Muscle layer of colon (tissue), 2 donors: Measurements from ENCODE around the gene SRGAP3.

Source experiments
- H3K27ac ChIP-seq: one replicate; pipeline ENCODE4 v1.7.0; 2013; ENCODE audit warnings: low read depth, mild to moderate bottlenecking, low read length, moderate library complexity
- H3K27me3 ChIP-seq, 2 donors: one replicate each; pipeline ENCODE4 v1.7.0; 2013; ENCODE audit warnings: low read length in 2 of 2, mild to moderate bottlenecking in 2 of 2; ENCODE audit not compliant: insufficient read depth in 2 of 2, control insufficient read depth in 1 of 2
- H3K36me3 ChIP-seq: one replicate; pipeline ENCODE4 v1.7.0; 2013; ENCODE audit warnings: mild to moderate bottlenecking, low read length; ENCODE audit not compliant: insufficient read depth
- H3K4me1 ChIP-seq: one replicate; pipeline ENCODE4 v1.7.0; 2013; ENCODE audit warnings: mild to moderate bottlenecking, low read length; ENCODE audit not compliant: insufficient read depth
- H3K4me3 ChIP-seq, 2 donors: one replicate each; pipeline ENCODE4 v1.7.0; 2013; ENCODE audit warnings: low read length in 2 of 2, low read depth in 1 of 2, mild to moderate bottlenecking in 1 of 2, moderate library complexity in 1 of 2
- H3K9ac ChIP-seq: one replicate; pipeline ENCODE4 v1.7.0; 2013; ENCODE audit warnings: low read length
- H3K9me3 ChIP-seq: one replicate; pipeline ENCODE4 v1.7.0; 2013; ENCODE audit warnings: mild to moderate bottlenecking, low read length
- donor health status: abdominal sarcoma.
- donor health status: Adenocarcinoma of cecum.

SRGAP3 gene

DNA sequence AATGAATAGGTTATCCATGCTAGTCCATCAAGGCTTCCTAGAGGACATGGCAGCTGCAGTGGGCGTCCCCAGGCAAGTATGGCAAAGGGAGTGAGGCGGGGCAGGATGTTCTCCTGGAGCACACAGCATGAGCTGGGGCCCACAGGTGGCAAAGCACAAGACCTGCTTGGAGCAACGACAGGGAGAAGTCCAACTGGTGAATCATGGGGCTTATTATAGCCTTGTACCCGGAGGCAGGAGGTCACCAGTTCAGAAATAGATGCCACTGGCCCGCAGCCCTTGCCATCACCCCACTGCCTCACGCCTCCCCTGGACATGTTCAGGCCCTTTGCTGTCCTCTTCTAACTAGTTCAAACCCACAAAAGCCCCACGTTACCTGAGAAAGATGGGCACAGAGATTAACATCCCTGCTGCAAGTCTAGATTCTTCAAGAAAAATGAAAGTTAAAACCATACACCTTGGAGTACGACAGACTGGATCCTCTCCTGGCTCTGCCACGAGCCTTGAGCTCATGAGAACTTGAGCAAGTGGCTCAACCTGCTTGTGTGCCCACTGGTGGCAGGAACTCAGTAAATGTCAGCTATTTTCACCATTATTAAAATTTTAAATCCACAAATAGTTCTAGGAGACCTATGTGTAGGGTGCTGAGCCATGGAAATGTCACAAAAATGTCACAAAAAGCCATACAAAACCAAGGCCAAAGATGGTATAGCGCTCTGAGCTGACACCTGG, 1.8 kb upstream of the SRGAP3 start:
- Histone ChIP-seq H3K27ac (no peak overlapping the region), H3K4me1 (peaks cover 14% of the 10 kb centered on the region), H3K9me3 (no peaks in the 10 kb centered on the region), H3K36me3 (no peaks in the 10 kb centered on the region), H3K9ac (no peak overlapping the region), H3K27me3 (no peaks in the 10 kb centered on the region), H3K4me3 (no peak overlapping the region)

DNA sequence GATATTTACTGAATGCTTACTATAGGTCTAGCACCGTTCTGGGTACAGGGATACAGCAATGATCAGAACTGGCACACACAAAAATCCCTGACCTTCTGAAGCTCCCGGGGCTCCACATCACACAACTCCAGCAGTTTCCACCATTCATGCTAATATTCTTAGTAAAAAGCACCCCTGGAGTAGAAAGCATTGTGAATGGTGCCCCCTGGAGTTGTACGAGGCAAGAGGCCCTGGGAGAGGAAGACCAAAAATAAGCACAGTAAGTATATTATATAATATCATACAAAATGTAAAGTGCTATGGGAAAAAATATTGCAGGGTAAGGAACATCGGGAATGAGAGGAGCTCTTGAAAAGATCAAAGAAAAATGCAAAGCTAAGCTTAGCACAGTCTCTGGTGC, 790 bp upstream of the SRGAP3 start:
- Histone ChIP-seq H3K9me3 (no peaks in the 10 kb centered on the region), H3K4me1 (peaks cover 14% of the 10 kb centered on the region), H3K4me3 (peak overlapping the region in 1 of 2 donors; percentile 75), H3K27ac (no peak overlapping the region), H3K9ac (no peak overlapping the region), H3K27me3 (no peaks in the 10 kb centered on the region), H3K36me3 (no peaks in the 10 kb centered on the region)

DNA sequence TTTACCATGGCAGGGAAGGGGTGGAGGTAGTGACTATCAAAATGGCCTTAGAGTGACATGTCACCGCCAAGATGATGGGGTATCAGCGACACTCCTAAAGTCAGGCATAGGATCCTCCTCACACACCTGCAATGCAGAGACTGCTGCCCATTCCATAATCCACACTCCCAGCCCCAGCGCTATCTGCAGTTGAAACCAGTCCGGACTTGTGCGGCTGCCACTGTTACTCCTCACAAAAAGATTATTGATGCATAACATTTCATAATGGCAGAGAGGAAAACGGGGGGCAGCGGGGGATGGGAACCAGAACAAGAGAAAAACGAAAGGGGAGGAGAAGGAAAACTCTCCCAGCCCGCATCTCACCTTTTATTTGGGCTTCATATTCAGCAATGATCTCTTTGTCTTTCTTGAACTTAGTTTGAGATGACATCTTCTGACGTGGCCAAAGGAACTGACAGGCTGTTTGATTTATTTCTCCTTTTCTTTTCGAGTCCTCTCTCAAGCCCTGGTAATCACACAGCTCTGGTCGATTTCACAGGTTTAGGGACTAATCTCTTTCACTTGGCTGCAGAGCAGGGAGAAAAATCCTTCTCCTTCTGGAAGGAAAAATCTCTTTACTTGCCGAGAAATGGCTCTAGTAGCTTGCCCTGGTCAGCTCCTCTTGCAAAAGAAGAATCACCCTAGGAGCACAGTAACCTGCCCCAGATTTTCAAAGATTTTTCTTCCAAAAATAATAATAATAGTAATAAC, 749 bp downstream of the SRGAP3 start:
- H3K27ac ChIP-seq, result peak overlapping the region; percentile 12
- peaks cover 14% of the 10 kb centered on the region for H3K4me1 ChIP-seq
- H3K4me3 ChIP-seq, result peak overlapping the region; percentile 50 to 75
- H3K9ac ChIP-seq, result no peak overlapping the region
- H3K9me3 ChIP-seq, result no peaks in the 10 kb centered on the region
- H3K27me3 ChIP-seq, result no peaks in the 10 kb centered on the region
- no peaks in the 10 kb centered on the region for H3K36me3 ChIP-seq

DNA sequence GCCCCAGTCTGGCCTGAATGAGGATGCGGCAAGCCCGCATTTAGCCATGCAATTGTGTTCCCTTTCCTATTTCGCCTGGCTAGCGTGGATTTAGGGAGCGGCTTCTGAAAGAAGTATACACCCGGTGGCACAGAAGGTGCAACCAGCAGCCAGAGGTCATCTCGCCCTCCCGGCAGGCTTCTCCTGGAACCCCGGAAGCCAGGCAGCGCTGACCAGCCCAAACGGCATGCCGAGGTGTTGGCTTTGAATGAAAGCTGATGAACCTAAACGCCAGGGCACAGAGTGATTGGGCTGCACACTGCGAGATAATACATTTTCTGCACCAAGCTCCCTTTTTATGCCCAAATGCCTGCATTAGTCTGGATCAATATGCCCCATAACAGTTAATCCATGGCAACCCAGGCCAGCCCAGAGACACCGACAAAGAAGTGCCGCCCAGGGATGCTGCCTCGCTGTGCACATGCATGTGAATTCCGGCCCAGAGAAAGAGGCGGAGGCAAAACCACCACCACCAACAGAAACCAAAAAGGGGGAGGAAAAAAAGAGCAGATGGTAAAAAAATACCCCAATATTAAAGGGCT, 1.4 kb downstream of the SRGAP3 start:
- H3K27me3 ChIP-seq, result no peaks in the 10 kb centered on the region
- H3K9me3 ChIP-seq, result no peaks in the 10 kb centered on the region
- H3K9ac ChIP-seq, result no peak overlapping the region
- H3K36me3 ChIP-seq, result no peaks in the 10 kb centered on the region
- no peak overlapping the region for H3K27ac ChIP-seq
- H3K4me3 ChIP-seq, result peak overlapping the region in 1 of 2 donors; percentile 75
- H3K4me1 ChIP-seq, result peaks cover 14% of the 10 kb centered on the region

DNA sequence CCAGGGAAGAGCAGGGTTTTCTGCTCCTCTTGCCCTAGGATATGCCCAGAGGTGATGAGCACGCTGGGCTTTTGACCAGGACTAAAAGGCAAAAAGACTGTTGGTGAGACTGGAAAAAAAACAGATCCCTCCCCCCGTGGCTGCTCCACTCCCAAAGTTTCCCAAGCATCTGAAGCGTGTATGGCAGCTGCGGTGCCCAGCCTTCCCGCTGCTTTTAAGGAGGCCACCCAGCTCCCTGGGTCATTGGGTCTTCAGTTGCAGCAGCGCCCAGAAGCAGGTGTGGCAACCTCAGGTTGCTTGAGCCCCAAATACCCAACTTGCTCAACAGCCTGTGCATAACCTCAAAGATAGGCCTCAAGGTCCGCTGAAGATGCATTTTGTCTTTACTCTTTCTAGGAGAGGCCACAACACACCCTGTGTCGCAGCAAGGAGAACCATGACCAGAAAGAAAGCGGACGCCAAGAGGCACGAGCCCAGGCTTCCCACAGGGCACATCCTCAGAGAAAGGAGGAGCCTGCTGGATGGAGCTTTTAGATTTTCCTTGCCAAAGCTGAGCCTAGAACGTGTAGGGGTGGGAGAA, 2.0 kb downstream of the SRGAP3 start:
- H3K4me1 ChIP-seq, result peaks cover 14% of the 10 kb centered on the region
- no peak overlapping the region for H3K9ac ChIP-seq
- no peaks in the 10 kb centered on the region for H3K36me3 ChIP-seq
- no peak overlapping the region for H3K27ac ChIP-seq
- H3K4me3 ChIP-seq, result peak overlapping the region in 1 of 2 donors; percentile 13
- no peaks in the 10 kb centered on the region for H3K9me3 ChIP-seq
- H3K27me3 ChIP-seq, result no peaks in the 10 kb centered on the region

DNA sequence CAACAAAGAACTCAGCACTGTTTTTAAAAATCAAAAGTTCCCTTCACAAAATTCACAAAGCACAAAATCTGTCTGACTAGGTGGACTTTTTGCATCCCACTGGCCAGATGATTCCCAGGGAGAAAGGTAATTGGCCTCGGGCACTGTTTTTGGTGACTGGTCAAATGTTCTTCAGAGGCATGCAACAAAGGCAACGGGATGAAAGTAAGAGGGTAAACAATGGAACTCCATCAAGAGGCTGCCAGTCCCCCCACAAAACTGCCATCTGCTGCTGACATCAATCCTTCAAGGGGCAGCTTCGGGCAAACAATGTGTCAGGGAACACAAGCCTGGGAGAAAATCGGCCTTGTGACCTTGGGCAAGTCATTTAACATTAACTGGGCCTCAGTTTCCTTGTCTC, 3.3 kb downstream of the SRGAP3 start:
- no peak overlapping the region for H3K9ac ChIP-seq
- no peaks in the 10 kb centered on the region for H3K36me3 ChIP-seq
- peaks cover 14% of the 10 kb centered on the region for H3K4me1 ChIP-seq
- no peak overlapping the region for H3K4me3 ChIP-seq
- H3K9me3 ChIP-seq, result no peaks in the 10 kb centered on the region
- H3K27ac ChIP-seq, result no peak overlapping the region
- H3K27me3 ChIP-seq, result no peaks in the 10 kb centered on the region

DNA sequence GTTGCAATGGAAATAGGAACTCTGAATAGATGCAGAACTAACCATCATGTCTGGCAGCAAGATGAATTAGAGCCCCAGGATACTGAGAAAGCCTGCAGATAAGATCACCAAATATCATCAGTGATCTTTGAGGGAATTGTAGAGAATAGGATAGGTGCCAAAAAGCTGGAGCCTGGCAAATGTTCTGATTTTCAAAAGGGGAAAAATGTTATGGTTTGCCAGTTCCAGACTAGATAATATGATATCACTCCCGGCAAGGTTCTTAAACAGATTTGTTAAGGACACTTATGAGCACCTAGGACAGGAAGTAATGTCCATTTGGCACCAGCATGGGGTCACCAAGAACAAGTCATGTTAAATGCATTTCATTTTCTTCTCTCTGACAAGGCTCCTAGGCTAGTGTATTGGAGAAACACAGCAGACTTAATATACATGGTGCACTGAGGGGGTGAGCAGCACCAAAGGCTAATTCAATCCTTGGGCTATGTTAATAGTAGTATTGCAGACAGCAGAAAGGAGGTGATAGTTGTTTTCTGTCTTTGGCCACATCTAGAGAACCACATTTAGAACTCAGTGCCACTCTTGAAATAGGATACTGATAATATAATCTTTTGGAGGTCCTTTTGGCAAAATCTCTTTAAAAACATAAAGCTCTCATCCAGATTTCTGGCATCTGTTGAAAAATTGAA, 4.8 kb downstream of the SRGAP3 start:
- Histone ChIP-seq H3K27me3 (no peaks in the 10 kb centered on the region), H3K27ac (no peak overlapping the region), H3K4me1 (peaks cover 6% of the 10 kb centered on the region), H3K36me3 (no peaks in the 10 kb centered on the region), H3K9ac (no peak overlapping the region), H3K9me3 (no peaks in the 10 kb centered on the region), H3K4me3 (no peak overlapping the region)

DNA sequence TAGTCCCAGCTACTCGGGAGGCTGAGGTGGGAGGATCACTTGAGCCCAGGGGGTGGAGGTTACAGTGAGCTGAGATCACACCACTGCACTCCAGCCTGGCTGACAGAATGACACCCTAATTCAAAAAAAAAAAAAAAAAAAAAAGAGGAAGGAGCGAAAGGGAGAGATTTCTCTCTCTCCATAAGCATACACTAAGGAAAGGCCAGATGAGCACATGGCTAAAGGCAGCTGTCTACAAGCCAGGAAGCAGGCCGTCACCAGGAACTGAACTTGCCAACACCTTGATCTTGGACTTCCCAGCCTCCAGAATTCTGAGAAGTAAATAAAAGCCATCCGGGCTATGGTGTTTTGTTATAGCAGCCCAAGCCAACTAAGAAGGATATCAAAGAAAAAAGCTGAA, 7.5 kb downstream of the SRGAP3 start:
- Histone ChIP-seq H3K36me3 (no peaks in the 10 kb centered on the region), H3K9me3 (no peaks in the 10 kb centered on the region), H3K4me1 (no peaks in the 10 kb centered on the region), H3K27ac (no peak overlapping the region), H3K4me3 (no peak overlapping the region), H3K27me3 (no peaks in the 10 kb centered on the region), H3K9ac (no peak overlapping the region)

DNA sequence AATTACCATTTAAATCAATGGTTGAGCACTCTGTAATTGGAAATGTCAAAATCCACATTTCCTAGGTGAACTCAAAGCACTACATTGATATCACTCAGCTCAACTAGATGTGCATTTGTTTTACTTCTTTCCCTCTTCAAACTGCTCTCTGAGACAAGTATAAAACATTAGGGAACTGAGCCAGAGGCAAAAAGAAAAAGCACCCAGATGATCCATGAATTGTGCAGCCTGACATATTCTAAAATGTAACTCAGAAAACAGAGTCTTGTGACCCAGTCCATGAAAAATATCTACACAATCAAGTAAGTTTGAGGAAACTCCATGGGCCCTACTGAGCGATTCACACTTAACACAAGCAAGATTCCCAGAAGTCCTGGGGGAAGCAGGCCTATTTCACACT, 9.8 kb downstream of the SRGAP3 start:
- Histone ChIP-seq H3K9me3 (no peaks in the 10 kb centered on the region), H3K9ac (no peak overlapping the region), H3K36me3 (no peaks in the 10 kb centered on the region), H3K4me3 (no peak overlapping the region), H3K27me3 (no peaks in the 10 kb centered on the region), H3K27ac (no peak overlapping the region), H3K4me1 (no peaks in the 10 kb centered on the region)

DNA sequence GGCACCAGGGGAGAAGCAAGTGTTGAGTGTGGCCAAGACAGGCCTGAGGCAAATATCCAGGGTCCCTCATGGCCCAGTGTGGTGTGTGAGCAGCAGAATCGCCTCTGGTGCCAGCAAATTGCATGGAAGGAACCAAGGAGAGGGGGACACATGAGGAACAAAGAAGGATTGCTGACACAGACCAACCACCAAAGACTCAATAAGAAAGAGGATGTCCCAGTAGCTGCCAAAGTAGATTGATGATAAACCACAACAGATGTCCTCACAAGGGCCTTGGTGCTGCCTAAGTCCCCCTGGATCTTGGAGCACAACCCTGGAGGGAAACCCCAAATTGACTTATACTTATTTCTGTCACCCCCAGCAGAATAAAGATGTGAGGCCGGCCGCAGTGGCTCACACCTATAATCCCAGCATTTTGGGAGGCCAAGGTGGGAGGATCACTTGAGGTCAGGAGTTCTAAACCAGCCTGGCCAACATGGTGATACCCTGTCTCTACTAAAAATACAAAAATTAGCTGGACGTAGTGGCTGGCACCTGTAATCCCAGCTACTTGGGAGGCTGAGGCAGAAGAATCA, 10.6 kb downstream of the SRGAP3 start:
- no peaks in the 10 kb centered on the region for H3K4me1 ChIP-seq
- no peak overlapping the region for H3K27ac ChIP-seq
- H3K27me3 ChIP-seq, result no peaks in the 10 kb centered on the region
- no peak overlapping the region for H3K9ac ChIP-seq
- no peak overlapping the region for H3K4me3 ChIP-seq
- H3K36me3 ChIP-seq, result no peaks in the 10 kb centered on the region
- no peaks in the 10 kb centered on the region for H3K9me3 ChIP-seq

DNA sequence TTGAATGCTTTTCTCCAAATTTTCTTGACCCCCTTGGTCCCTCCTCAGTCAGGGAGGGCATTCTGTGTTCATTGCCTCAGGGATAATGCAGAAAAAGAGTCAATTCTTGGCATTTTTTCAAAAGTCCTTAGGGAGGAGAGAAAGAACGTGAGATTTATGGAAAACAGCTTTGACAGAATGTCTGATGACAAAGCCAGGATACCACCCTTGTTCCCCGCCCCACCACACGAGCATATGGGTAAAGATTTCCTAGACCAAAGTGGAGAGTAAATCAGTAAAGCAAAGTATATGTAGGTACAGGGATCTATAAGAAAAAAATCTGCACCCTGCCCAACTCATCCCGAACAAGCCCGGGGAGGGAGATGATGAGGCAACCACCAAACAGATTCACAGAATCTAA, 11.2 kb downstream of the SRGAP3 start:
- no peaks in the 10 kb centered on the region for H3K4me1 ChIP-seq
- H3K36me3 ChIP-seq, result no peaks in the 10 kb centered on the region
- H3K9ac ChIP-seq, result no peak overlapping the region
- H3K27ac ChIP-seq, result no peak overlapping the region
- H3K9me3 ChIP-seq, result no peaks in the 10 kb centered on the region
- H3K4me3 ChIP-seq, result no peak overlapping the region
- no peaks in the 10 kb centered on the region for H3K27me3 ChIP-seq
